CD14-positive monocyte (primary cell): Measurements from ENCODE around the gene ANO9. TPM values are rescaled to one million over a fixed set of nuclear protein-coding genes. Genes with fewer than 3 reads are reported as not detected.
A peak's percentile ranks its signal among the peaks of the same experiment; 100 is the strongest.

Experiments
- DNase-seq, 3 donors: peaks; one replicate each; pipeline ENCODE4 v3.0.0-alpha.2; 2011 to 2022
- H2AFZ ChIP-seq: 2 replicates; pipeline ENCODE4 v1.6.0; 2012; ENCODE audit warnings: mild to moderate bottlenecking, low read depth, low read length, inconsistent platforms; ENCODE audit not compliant: insufficient read depth, poor library complexity, severe bottlenecking
- H3K27ac ChIP-seq, 2 donors: 1 replicate in 1 of 2; 2 replicates in 1 of 2; pipeline ENCODE4 v1.5.1; 2012 to 2013; ENCODE audit warnings: low read length in 2 of 2, control low read depth in 1 of 2, inconsistent platforms in 1 of 2, low read depth in 1 of 2, mild to moderate bottlenecking in 1 of 2
- H3K27me3 ChIP-seq, 2 donors: one replicate each; pipeline versions ENCODE4 v1.6.0 to v1.6.1; 2011 to 2013; ENCODE audit warnings: low read length in 2 of 2; ENCODE audit not compliant: control insufficient read depth in 2 of 2, insufficient read depth in 2 of 2
- H3K36me3 ChIP-seq, 2 donors: replicated peaks in 1 of 2; 1 replicate in 1 of 2; 2 replicates in 1 of 2; pipeline versions ENCODE4 v1.5.1 to v1.6.1; 2012 to 2013; ENCODE audit warnings: low read length in 2 of 2, control low read depth in 1 of 2, inconsistent platforms in 1 of 2, mild to moderate bottlenecking in 1 of 2; ENCODE audit not compliant: insufficient read depth in 2 of 2, control insufficient read depth in 1 of 2
- H3K4me1 ChIP-seq, 2 donors: 1 replicate in 1 of 2; 2 replicates in 1 of 2; pipeline versions ENCODE4 v1.5.1 to v1.6.1; 2012 to 2013; ENCODE audit warnings: low read length in 2 of 2, control low read depth in 1 of 2, inconsistent platforms in 1 of 2, mild to moderate bottlenecking in 1 of 2, moderate library complexity in 1 of 2; ENCODE audit not compliant: insufficient read depth in 2 of 2, control insufficient read depth in 1 of 2
- H3K4me2 ChIP-seq: replicated peaks from 2 replicates; pipeline ENCODE3; 2012; ENCODE audit warnings: low read length, moderate library complexity, mild to moderate bottlenecking; ENCODE audit not compliant: poor library complexity, severe bottlenecking; ENCODE audit errors: extremely low read depth
- H3K4me3 ChIP-seq, 3 experiments: fragments of 200-600 bp in 1 of 3; sonication (generic) in 1 of 3; replicated peaks in 1 of 3; 1 replicate in 2 of 3; 2 replicates in 1 of 3; pipeline ENCODE4 v1.5.1; 2011 to 2013; ENCODE audit warnings: low read length in 3 of 3, mild to moderate bottlenecking in 3 of 3, control low read depth in 2 of 3, low read depth in 2 of 3, inconsistent platforms in 1 of 3, moderate library complexity in 1 of 3
- H3K79me2 ChIP-seq: 2 replicates; pipeline ENCODE4 v1.6.0; 2012; ENCODE audit warnings: mild to moderate bottlenecking, control low read depth, inconsistent platforms, low read length, moderate library complexity; ENCODE audit not compliant: insufficient read depth
- H3K9ac ChIP-seq: 2 replicates; pipeline ENCODE4 v1.6.0; 2017; ENCODE audit warnings: low read length, mild to moderate bottlenecking; ENCODE audit not compliant: insufficient read depth, poor library complexity, severe bottlenecking
- H3K9me3 ChIP-seq, 2 donors: replicated peaks in 1 of 2; 1 replicate in 1 of 2; 2 replicates in 1 of 2; pipeline versions ENCODE4 v1.5.1 to v1.6.1; 2012 to 2013; ENCODE audit warnings: low read length in 2 of 2, control low read depth in 1 of 2; ENCODE audit not compliant: control insufficient read depth in 1 of 2, insufficient read depth in 1 of 2
- H4K20me1 ChIP-seq: 2 replicates; pipeline ENCODE4 v1.6.0; 2012; ENCODE audit warnings: mild to moderate bottlenecking, low read length, control low read depth, moderate library complexity; ENCODE audit not compliant: insufficient read depth
- H3K27ac Mint-ChIP-seq, 7 donors: one replicate each; pipeline ENCODE4 v1.8.0; 2020; ENCODE audit warnings: mild to moderate bottlenecking in 7 of 7, mixed read lengths in 7 of 7, moderate library complexity in 6 of 7, inconsistent platforms in 2 of 7
- H3K27me3 Mint-ChIP-seq, 3 donors: one replicate each; pipeline ENCODE4 v1.8.0; 2021 to 2022; ENCODE audit warnings: low read depth in 3 of 3, mild to moderate bottlenecking in 3 of 3, mixed read lengths in 3 of 3, moderate library complexity in 3 of 3, inconsistent platforms in 1 of 3
- H3K36me3 Mint-ChIP-seq, 2 donors: one replicate each; pipeline ENCODE4 v1.8.0; 2020; ENCODE audit warnings: mixed read lengths in 2 of 2, inconsistent platforms in 1 of 2, mild to moderate bottlenecking in 1 of 2
- H3K4me1 Mint-ChIP-seq: one replicate; pipeline ENCODE4 v1.8.0; 2020; ENCODE audit warnings: mild to moderate bottlenecking, mixed read lengths
- H3K4me3 Mint-ChIP-seq, 2 donors: one replicate each; pipeline ENCODE4 v1.8.0; 2020; ENCODE audit warnings: mild to moderate bottlenecking in 2 of 2, mixed read lengths in 2 of 2, moderate library complexity in 1 of 2
- H3K9me3 Mint-ChIP-seq, 7 donors: one replicate each; pipeline ENCODE4 v1.8.0; 2020 to 2022; ENCODE audit warnings: mixed read lengths in 7 of 7, mild to moderate bottlenecking in 6 of 7, moderate library complexity in 6 of 7, inconsistent platforms in 2 of 7
- CTCF ChIP-seq: fragments of 200-600 bp; IDR thresholded peaks from one replicate; pipeline ENCODE4 v1.8.0; 2022; ENCODE audit warnings: antibody characterized with exemption, mild to moderate bottlenecking
- whole genome bisulfite sequencing: methylation state at CpG from one replicate; pipeline ENCODE4 v1.1.5; 2013; ENCODE audit warnings: missing lambda C conversion rate; ENCODE audit not compliant: insufficient coverage; 5-methylcytosine and 5-hydroxymethylcytosine counted together
- intact Hi-C, 2 donors: fragments of 100-400 bp; cut with micrococcal nuclease; formaldehyde crosslinking; loops; one replicate each; pipeline versions ENCODE4 v1.15.0 to v1.15.1; 2023
- polyA plus RNA-seq, 3 donors: library from polyadenylated mRNA; depleted of rRNA in 1 of 3; unstranded in 2 of 3; stranded (reverse) in 1 of 3; fragments of 300-500 nt in 2 of 3; fragments of >200 nt in 1 of 3; fragmentation: Illumina TruSeq in 2 of 3; gene quantifications; 1 replicate in 2 of 3; 2 replicates in 1 of 3; pipeline ENCODE4 v1.2.3, GENCODE V29; 2012 to 2021

Gene ANO9
- polyA plus RNA-seq, 3 donors: 0.18 to 0.24 TPM; not detected in 1

GRCh38 chr11:419248-420005, 22.4 kb downstream of the ANO9 start:
- Histone ChIP-seq H3K4me2 (no peak overlapping the region), H3K79me2 (peaks cover 19% of the 10 kb centered on the region), H3K27me3 (peaks cover 0 to 2% of the 10 kb centered on the region in 2 donors), H3K4me3 (no peak overlapping the region), H2AFZ (no peak overlapping the region), H4K20me1 (no peaks in the 10 kb centered on the region), H3K9me3 (no peaks in the 10 kb centered on the region), H3K27ac (no peak overlapping the region), H3K4me1 (peaks cover 23 to 35% of the 10 kb centered on the region in 2 donors), H3K36me3 (no peaks in the 10 kb centered on the region), H3K9ac (no peak overlapping the region)
- TF ChIP-seq CTCF: no peak
- Mint-ChIP-seq H3K4me1 (peaks cover 32% of the 10 kb centered on the region), H3K9me3 (peaks cover 0 to 7% (median 2%) of the 10 kb centered on the region in 7 donors), H3K27ac (no peak overlapping the region), H3K4me3 (no peak overlapping the region), H3K36me3 (no peaks in the 10 kb centered on the region), H3K27me3 (peaks cover 9 to 38% (median 9%) of the 10 kb centered on the region in 3 donors)
- 92% methylated on average over 18 of the region's 20 CpGs for WGBS
- intact Hi-C loops: no loop called here
- DNase-seq: no peak

- Mint-ChIP-seq H3K4me3 (no peak overlapping the region), H3K27me3 (peaks cover 7 to 31% (median 9%) of the 10 kb centered on the region in 3 donors), H3K4me1 (peaks cover 34% of the 10 kb centered on the region), H3K36me3 (no peaks in the 10 kb centered on the region), H3K27ac (peak overlapping the region in 1 of 7 donors; percentile 6), H3K9me3 (peaks cover 0 to 4% (median 0%) of the 10 kb centered on the region in 7 donors)
- no peak overlapping the region for H3K9ac ChIP-seq
- peaks cover 27% of the 10 kb centered on the region for H3K79me2 ChIP-seq
- H3K4me3 ChIP-seq: no peak overlapping the region
- no peak overlapping the region for H3K27ac ChIP-seq
- WGBS: 91% methylated on average over 27 of the region's 30 CpGs
- H3K27me3 ChIP-seq: no peaks in the 10 kb centered on the region
- intact Hi-C loops: no loop called here
- no peak overlapping the region for H2AFZ ChIP-seq
- H3K36me3 ChIP-seq: no peaks in the 10 kb centered on the region
- peaks cover 4% of the 10 kb centered on the region for H4K20me1 ChIP-seq
- no peak for DNase-seq
- H3K4me2 ChIP-seq: no peak overlapping the region
- TF ChIP-seq CTCF: no peak
- no peaks in the 10 kb centered on the region for H3K9me3 ChIP-seq
- peaks cover 31 to 44% of the 10 kb centered on the region in 2 donors for H3K4me1 ChIP-seq
These were observed 23.2 kb downstream of the ANO9 start for GRCh38 chr11:418343-419247.
